ENCODE results near the gene CEP57L1. TPM values are rescaled to one million over a fixed set of nuclear protein-coding genes. Genes with fewer than 3 reads are reported as not detected.

CEP57L1 gene
- 14.7 and 20.0 TPM in 2 replicates for total RNA-seq

DNA sequence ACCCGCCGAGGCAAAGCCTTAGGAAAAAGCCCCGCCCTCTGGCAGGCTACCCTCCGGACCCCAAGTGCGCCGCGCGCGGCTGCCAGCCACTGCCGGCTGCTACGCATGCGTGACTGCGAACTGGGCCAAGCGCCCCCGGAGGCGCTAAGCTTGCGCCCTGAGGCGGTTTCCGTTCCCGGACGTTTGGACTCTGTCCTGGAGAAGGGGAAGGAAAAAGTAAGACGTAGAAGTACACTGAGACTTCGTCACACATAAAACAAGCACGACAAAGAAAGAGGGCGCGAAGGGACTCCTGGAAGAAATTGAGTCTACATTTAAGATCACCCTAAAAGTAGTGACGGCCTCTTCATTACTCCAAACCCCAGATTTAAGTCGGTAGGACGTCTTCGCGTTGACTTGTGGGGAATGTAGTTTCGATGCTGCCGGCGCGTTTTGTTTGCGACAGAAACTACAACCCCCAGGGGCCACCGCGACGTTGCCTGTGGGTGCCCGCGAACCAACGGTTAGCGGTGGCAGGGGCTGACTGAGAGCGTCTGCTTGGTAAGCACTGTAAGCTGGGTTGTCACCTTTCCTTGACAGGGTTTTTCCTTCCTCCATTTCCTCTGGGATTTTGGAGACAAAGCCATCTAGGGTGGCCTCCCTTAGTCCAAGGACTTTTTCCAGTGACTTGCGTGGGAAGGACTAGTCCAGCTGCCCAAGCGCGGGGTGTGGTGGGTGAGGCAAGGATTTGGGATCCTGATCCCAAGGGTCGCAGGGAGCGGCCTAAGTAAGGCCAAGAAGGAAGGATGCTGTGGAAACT, at the start of gene CEP57L1:
Gene CEP57L1, plus strand, starts transcription at position 472 of the 799 bp plus-strand sequence. CDS start 49,715 bp downstream, outside the sequence.

DNA sequence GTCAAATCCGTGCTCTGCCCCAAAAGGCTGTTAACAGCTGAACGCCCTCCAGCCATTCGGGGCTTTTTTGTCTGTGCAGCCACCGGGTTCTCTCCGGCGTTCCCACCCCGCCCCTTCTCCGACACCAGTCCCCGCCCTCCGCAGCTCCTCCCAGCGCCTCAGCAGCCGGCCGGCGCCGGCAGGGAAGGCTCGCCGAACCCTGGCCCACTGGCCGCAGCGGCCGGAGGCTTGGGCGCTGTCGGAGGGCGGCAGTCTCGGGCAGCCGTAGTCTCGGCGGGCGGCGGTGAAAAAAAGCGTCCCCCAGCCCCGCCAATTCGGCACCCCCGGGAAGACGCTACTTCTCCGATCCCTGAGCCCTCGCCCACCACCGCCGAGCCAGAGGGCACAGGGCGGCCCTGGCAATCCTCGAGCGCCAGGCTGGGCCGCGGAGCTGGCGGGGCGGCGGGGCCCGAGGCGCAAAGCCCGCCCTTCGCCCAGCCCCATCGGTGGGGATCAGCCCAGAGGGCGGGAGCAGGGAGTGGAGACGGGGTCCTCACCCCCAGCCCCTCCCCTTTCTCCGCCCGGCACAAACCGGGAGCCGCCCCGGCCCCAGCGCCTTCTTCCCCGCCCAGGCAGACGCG, 781 bp upstream of the CEP57L1 start, which contains the start of gene SESN1:
Gene SESN1, minus strand, starts transcription at position 431 of the 620 bp plus-strand sequence. CDS start 773 bp downstream, outside the sequence.

Small RNA genes within 50 kb of the gene (small RNA-seq; reads per million reads assigned to genes)
- gene RNU6-653P = not detected

Other genes with a start within 250 kb of the CEP57L1 start
- 5.2 and 6.3 TPM in 2 replicates for gene ARMC2, start 247.1 kb upstream of the CEP57L1 start, total RNA-seq
- 16.2 and 18.2 TPM in 2 replicates for gene SESN1, start 661 bp upstream of the CEP57L1 start, total RNA-seq